G401 (cell line): ENCODE results near the gene TTLL6. TPM values are rescaled to one million over a fixed set of nuclear protein-coding genes. Genes with fewer than 3 reads are reported as not detected.
"Not testable (repeated sequence)": the region's sequence is repeated elsewhere in the genome, so short reads cannot be mapped to it uniquely, and the experiment has no call there.

Source experiments
- DNase-seq: peaks from one replicate; pipeline ENCODE4 v3.0.0-alpha.2; 2015; ENCODE audit warnings: low spot score
- in situ Hi-C: cut with HindIII; loops from 2 replicates; pipeline ENCODE4 v1.10.0; 2016; ENCODE audit warnings: low sequenced_read_pairs, mixed read lengths
- total RNA-seq: library from RNA; depleted of rRNA; stranded (reverse); fragments of >200 nt; shearing (Covaris generic); gene quantifications from 2 replicates; pipeline ENCODE4 v1.2.3, GENCODE V29; 2014; rRNA removed

The TTLL6 gene
- total RNA-seq = 6.9 and 9.4 TPM in 2 replicates

DNA sequence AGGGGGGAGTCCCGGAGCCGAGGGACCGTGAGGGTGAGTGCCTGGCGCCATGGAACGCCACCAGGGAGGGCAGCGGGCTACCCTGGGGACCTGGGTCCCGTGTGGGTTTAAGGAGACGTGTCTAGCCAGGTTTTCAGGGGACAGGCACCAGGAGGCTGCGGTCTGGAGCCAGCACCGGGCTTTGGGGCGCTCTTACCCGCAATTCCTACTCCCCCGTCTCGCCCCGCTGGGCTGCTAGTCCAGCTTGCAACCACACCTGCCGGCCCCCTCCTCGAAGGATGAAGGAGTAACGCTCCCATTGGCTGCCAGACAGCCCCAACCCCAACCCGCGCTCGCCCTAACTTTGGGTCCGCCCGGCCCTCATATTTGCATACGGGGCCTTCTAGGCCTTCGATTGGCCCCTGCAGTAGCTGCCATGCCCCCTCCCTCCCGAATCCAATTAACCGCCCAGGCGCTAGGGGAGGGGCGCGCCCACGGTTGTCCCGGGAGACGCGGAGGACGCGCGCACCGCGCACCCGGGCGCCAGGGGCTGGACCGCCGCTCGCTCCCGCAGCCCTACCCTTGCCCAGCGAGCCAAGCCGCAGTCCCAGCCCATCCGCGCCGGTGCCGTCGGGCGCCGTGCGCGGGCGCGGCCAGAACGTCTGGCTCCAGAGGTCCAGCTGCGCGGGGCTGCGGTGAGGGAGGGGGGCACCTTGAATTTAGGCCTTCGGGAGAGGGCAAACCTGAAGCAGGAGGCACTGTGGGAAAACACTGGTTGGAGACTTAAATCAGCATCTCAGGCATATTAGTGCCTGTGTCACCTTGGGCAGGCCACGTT is at the start of gene TTLL6:
Gene TTLL6 (minus strand): TSS at position 456 of the 817 bp plus-strand sequence. CDS start 157 bp downstream, at position 299.
- in situ Hi-C loops = no loop called here

DNA sequence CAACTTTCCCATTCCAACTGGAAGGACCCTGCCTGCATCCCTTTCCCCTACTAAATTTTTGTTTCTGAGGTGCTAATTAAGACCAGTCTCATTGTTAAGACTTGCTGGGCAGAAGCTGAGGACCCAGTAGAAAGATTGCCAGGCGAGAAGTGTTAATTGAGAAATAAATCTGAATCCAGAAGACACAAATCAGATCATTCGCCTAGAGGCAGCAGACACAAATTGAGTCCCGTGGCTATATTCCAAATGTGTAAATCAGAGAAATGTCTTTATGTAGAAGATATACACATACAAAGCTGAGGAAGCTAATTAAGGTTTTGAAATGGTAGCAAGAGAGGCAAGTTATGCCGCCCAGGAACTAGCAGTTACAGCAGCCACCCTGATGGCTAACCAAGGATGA is 43.4 kb upstream of the TTLL6 start:
- in situ Hi-C loops = no loop called here
- no peak for DNase-seq

More for the DNA sequence above, at the start of gene TTLL6:
- peak; percentile 77 for DNase-seq

DNA sequence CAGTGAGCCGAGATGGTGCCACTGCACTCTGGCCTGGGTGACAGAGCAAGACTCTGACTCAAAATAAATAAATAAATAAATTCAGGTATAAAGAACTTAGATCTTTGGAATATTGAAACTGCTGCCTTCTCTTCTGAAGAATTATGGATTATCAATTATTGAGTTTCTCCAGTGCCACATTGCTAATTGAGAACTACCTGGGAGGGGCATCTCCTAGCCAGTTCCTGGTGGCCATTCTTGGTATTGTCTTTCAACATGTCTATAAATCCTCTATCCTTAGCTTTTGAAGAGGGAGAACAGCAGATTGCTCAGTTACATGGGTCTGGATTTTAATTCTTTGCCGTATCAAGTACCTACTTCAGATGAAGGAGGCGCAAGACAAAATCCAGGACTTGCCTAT is 43.0 kb upstream of the TTLL6 start:
- DNase-seq = no peak
- in situ Hi-C loops = no loop called here

DNA sequence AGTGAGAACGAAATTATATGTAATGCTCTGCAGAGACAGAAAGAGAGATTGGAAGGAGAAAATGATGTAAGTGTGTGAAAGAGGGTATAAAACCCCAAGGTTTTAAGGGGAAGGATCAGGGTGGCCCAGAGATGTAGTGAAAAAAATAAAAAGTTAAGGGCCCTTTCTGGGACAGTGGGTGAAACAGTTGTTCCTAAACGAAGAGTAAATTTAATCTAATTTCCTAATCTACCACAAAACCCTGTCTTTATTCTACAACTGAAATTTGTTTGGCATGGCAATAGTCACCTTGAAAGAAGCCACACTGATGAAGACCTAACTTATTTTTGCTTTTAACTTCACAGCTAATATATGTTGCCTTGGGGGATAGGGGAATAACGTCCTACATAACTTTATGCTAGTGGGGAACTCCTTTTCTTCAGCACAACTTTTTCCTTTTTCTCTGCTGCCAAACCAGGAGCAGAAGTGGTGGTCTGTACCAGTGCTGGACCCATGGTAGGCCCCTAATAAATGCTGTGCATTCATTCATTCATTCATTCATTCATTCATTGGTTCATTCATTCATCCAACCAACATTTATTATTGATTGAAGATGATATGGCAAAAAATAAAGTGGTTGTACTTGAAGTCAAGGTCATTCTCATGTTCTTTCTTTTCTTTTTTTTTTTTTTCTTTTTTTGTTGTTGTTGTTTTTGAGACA is 39.2 kb upstream of the TTLL6 start:
- no peak for DNase-seq
- in situ Hi-C loops = no loop called here

DNA sequence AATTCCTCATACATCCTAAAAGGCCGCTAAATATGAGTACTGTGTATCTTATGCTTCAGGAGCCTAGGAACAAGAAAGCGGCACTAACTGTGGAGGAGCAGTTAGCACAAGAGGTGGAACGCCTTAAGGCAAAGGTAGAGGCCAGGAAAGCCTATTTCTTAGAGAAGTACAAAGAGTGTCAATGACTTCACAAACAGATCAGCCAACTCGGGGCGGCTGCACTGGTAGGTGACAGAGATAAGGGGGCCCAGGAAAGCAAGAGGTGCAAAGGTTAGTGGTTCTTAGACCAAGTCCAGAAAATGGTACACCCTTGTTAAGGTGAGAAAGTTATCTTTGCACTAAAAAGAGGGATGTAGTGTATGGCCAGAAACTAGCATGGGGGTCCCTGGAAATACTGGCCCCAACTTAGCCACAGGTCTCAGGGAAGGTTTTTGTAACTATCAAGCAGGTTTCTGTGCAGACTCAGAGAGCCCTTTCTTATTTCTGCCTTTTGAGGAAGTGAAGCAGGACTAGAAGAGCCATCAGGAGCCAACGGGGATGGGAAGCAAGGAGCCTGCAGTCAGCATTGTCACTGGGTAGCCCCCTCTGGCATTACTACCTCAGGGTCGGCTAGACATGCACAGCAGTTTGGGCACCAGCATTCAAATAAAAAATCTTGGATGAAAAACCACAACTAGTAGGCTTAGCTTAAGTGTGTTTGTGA is 37.9 kb upstream of the TTLL6 start:
- in situ Hi-C loops = no loop called here
- no peak for DNase-seq

DNA sequence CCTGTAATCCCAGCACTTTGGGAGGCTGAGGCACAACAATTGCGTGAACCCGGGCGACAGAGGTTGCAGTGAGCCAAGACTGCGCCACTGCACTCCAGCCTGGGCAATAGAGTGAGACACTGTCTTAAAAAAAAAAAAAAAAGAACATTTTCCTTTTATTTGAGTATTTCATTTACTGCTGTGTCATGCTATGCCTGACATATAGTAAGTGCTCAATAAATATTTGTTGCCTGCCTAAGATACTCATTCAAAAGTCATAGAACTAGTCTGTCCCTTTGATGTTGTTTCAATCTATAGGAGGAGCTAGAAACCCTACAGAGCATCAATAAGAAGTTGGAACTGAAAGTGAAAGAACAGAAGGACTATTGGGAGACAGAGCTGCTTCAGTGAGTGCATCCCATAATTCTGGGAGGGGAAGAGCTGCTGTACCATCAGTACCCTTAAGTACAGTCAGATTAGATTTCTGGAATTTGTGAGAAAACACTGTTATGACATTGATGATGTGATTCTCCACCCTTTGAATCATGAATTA is 33.8 kb upstream of the TTLL6 start:
- DNase-seq = no peak
- in situ Hi-C loops = no loop called here

DNA sequence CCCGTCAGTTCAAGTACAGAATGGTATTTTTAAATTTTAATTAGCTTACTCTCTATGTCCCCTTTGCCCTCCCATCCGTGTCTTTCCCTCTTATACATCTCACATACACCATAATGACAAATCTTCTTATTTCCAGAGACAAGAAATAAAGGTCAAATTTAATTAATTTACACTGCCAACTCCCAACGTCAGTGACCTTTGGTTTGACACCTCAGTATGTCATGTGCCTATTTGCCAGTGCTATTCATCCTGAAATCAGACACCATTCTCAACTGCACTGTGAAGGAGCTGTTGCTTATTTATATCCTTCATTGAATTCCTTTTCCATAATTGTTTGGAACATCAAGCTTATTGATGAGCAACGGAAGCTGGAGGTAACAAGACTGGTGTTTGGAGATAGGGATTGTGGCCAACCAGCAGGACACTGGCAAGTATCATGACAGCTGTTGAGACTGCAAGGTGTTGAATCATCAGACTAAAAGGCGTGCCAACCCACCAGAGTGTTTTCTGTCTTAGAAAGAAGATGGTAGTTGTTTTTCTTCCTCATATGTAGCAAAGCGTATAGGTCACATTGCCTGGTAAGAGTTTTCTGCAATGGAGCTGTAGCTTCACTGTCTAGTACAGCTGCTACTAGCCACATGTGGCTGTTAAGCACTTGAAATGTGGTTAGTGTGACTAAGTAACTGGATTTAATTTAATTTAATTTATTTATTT is 26.3 kb upstream of the TTLL6 start:
- in situ Hi-C loops = no loop called here
- no peak for DNase-seq

DNA sequence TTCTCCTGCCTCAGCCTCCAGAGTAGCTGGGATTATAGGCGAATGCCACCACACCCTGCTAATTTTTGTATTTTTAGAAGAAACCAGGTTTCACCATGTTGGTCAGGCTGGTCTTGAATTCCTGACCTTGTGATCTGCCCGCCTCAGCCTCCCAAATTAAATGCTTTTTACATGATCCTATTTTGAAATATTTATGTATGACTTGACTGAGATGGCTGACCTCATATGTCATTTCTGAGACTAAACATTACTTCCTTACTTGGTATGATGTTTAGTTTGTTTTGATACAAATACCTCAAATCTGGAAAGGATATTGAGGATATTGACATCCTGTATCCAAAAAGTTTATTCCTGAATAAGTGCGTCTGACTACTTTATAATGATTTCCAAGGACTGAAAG is 25.7 kb upstream of the TTLL6 start:
- no peak for DNase-seq
- in situ Hi-C loops = no loop called here

DNA sequence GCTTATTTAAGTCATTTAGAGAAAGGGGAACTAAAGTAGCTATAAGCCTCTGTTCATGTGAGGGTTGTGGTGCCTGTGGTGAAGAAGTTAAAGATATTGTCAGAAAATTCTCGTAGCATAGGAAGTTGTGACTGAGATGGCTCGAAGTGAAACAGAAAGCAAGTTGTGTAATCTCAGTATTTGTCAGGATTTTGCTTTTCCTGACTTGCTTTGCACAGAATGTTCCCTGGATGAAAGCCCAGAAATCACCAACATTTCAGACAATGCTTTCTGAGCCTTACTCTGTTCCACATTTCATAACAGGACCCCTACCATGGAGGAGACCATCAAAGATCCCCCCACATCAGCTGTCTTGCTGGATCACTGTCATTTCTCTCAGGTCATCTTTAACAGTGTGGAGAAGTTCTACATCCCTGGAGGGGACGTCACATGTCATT is 24.4 kb upstream of the TTLL6 start:
- DNase-seq = peak; percentile 40
- in situ Hi-C loops = no loop called here

DNA sequence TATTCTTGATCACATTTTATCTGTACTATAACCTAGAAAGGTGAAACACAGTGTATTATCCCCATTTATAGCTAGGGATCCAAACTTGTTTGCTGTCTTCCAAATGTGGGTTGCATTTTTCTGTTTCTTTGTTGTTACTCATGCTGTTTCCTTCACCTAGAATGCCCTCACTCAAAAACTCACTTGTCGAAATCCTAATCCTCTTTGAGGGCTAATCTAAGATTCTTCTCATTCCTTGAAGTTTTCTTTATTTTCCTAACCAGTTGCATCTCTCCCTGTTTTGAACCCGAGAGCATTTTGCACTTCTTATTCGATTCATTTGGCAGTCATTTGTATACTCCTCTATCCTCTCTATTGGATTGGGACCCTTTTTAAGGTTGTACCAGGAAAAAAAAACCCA is 23.4 kb upstream of the TTLL6 start:
- DNase-seq = no peak
- in situ Hi-C loops = no loop called here

DNA sequence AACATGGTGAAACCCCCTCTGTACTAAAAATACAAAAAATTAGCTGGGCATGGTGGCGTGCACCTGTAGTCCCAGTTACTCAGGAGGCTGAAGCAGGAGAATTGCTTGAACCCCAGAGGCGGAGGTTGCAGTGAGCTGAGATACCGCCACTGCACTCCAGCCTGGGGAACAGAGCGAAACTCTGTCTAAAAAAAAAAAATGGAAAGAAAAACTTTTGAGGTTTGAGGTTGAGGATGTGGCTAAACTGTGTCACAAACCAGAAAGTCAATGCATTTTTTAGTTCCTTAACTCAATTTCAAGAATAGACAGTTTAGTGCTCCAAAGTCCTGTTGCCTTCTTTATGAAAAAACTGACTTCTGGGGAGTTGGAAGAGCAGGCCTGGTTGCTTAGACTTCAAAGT is 20.4 kb upstream of the TTLL6 start:
- DNase-seq, in situ Hi-C loops: not testable (repeated sequence)

DNA sequence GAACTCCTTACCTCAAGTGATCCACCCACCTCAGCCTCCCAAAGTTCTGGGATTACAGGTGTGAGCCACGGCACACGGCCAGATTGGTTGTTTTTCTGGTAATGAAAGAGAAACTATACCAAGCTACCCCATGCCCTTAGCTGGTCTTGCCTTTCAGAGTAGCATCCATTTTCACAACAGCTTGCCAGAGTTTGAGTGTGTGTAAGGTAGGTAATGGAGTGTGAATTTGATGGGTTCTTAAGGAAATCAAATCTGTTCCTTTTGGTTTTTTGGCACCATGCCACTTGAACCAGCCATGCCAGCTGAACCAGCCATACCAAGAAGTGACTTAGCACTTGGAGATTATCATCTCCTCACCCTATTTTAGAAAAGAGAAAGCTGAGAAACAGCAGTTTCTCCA is 18.9 kb upstream of the TTLL6 start:
- DNase-seq = no peak
- in situ Hi-C loops = no loop called here

DNA sequence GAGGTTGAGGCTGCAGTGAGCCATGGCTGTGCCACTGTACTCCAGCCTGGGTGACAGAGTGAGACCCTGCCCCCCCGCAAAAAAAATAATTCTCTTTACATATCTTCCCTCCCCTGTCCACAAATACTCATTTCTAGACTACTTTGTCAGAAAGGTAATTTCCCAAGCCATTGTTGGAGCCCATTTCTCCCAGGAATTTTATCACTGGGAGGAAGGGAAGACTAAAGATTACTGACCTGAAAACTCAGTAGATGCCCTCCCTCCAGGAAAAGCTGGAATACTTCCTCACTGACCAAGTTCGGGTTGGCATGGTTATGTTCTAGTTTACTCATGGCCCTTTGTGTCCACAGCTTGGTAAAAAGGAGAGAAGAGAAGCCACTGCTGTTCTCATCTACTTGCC is 17.9 kb upstream of the TTLL6 start:
- DNase-seq = no peak
- in situ Hi-C loops = no loop called here

DNA sequence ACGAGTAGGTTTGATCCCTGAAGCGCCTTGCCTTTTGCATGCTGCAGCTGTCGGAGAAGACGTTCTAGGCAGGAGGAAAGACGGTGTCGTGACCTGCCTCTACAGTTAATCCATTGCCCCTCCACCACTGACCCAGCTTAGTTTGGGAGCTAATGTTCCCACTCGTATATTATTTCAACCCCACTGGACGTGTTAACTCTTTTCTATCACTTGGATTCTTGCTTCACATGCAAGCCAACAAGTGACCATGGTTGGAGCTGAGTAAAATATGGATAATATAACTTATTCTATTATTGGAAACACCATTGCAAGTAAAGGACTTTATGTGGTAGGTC is 14.5 kb upstream of the TTLL6 start:
- DNase-seq = no peak
- in situ Hi-C loops = no loop called here

DNA sequence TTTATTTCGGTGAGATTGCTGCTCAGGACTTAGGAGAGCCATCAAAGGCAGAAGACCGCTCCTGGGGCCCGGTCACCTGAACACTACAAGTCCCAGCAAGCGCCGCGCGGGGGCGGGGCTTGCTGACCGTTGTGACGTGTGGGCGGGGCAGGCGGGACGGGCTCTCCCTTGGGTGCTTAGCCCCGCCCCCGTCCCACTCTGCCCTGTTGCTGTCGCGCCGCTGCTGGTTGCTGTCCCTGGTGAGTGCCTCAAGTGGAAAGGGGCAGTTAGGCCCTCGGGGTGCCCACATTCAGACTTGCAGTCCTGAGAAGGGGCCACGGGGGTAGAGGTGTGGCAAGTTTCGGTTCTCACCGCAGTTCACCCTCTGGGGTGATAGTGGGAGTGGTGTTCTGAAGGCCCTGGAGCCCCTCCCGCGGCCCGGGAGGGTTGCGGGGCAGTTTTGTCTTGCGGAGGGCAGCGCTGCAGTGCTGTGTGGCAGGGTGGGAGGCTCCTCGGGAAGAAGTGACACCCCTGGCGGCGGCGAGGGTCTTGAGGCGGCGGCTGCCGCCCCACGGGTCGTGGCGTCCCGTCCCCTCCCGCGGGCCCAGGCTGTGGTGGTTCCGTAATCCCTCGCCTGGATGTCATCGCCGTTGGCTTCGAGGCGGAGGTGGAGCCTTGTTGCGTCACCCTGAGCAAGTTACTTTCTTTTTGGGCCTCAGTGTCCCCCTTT is 14.0 kb upstream of the TTLL6 start, which contains the start of gene CALCOCO2:
Gene CALCOCO2 (plus strand): TSS at position 196 of the 709 bp plus-strand sequence. CDS start 10,673 bp downstream, outside the sequence.
- in situ Hi-C loops = no loop called here

DNA sequence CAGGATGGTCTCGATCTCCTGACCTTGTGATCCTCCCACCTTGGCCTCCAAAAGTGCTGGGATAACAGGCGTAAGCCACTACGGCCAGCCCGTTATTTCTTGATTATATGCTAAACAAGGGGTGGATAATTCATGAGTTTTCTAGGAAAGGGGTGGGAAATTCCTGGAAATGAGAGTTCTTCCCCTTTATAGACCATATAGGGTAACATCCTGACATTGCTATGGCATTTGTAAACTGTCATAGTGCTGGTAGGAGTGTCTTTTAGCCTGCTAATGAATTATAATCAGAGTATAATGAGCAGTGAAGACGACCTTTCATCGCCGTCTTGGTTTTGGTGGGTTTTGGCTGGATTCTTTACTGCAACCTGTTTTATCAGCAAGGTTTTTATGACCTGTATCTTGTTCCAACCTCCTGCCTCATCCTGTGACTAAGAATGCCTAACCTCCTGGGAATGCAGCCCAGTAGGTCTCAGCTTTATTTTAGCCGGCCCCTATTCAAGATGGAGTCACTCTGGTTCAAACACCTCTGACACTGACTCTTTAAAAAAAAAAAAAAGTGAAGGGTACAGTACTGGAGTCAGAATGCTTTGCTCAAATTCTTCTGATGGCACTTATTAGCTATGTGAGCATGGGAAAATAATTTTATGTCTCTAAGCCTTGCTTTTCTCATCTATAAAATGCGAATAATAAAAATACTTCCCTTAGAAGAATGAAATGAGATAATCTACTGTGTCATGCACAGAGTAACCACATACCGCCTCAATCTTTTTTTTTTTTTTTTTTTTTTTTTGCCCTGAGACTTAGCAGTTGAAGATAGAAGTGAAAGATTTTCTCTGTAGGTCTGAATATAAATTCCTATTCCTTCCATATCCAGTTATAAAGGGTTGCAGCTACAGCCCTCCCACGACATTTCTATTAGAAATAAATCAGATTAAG is 8.7 kb upstream of the TTLL6 start:
- in situ Hi-C loops = no loop called here
- no peak for DNase-seq

More for the DNA sequence above, 14.0 kb upstream of the TTLL6 start, which contains the start of gene CALCOCO2:
- DNase-seq = peak; percentile 96

DNA sequence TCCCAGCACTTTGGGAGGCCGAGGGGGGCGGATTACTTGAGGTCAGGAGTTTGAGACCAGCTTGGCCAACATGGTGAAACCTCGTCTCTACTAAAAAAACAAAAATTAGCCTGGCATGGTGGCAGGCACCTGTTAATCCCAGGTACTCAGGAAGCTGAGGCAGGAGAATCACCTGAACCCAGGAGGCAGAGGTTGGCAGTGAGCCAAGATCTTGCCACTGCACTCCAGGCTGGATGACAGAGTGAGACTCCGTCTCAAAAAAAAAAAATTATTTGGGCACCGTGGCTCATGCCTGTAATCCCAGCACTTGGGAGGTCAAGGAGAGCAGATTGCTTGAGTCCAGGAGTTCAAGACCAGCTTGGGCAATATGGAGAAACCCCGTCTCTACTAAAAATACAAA is 3.9 kb upstream of the TTLL6 start:
- in situ Hi-C loops, DNase-seq: not testable (repeated sequence)
